Measurements from ENCODE around the gene NFKB2. TPM values are rescaled to one million over a fixed set of nuclear protein-coding genes. Genes with fewer than 3 reads are reported as not detected.

NFKB2 gene
- total RNA-seq, 1 experiment from 2014 or later: 27.6 TPM

DNA sequence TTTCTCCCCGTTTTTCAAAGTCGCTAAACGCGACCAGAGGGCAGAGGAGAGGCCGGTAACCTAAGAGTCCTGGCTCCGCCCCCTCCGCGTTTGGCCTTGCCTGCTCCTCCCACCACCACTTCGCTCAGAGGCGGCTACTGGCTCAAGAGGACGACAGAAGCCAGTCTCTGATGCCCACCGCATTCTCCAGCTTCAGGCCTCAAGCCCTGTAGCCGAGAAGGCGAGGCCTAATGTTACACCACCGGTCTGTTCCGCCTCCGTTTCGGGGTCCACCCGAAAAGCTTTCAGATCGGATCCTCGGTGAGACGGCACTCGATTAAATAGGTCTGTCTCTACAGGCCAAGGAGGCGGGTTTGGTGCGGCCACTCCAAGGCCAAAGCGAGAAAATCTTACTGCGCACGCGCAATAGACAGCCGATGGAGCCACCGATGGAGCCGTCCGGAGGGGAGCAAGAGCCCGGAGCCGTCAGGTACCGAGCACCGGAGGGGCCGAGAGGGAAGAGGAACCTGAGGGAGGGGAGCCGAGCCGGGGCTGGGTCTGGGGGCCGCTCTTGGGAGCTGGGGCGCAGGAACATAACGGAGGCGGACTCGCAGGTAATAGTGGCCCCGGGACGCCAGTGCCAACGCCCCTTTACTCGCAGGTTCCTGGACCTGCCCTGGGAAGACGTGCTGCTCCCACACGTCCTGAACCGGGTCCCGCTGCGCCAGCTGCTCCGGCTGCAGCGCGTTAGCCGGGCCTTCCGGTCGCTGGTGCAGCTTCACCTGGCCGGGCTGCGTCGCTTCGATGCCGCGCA is 25.4 kb downstream of the NFKB2 start, which contains the start of gene FBXL15 (continued):
- TF ChIP-seq, protein P1, sequence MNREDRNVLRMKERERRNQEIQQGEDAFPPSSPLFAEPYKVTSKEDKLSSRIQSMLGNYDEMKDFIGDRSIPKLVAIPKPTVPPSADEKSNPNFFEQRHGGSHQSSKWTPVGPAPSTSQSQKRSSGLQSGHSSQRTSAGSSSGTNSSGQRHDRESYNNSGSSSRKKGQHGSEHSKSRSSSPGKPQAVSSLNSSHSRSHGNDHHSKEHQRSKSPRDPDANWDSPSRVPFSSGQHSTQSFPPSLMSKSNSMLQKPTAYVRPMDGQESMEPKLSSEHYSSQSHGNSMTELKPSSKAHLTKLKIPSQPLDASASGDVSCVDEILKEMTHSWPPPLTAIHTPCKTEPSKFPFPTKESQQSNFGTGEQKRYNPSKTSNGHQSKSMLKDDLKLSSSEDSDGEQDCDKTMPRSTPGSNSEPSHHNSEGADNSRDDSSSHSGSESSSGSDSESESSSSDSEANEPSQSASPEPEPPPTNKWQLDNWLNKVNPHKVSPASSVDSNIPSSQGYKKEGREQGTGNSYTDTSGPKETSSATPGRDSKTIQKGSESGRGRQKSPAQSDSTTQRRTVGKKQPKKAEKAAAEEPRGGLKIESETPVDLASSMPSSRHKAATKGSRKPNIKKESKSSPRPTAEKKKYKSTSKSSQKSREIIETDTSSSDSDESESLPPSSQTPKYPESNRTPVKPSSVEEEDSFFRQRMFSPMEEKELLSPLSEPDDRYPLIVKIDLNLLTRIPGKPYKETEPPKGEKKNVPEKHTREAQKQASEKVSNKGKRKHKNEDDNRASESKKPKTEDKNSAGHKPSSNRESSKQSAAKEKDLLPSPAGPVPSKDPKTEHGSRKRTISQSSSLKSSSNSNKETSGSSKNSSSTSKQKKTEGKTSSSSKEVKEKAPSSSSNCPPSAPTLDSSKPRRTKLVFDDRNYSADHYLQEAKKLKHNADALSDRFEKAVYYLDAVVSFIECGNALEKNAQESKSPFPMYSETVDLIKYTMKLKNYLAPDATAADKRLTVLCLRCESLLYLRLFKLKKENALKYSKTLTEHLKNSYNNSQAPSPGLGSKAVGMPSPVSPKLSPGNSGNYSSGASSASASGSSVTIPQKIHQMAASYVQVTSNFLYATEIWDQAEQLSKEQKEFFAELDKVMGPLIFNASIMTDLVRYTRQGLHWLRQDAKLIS (CRISPR knock-in tag; IDR thresholded peaks at IDR 0.05; ENCODE audit: borderline replicate concordance): peak; percentile 66; the same call in 1 of the 2 replicates
- 0 out of 2 replicates have a peak, but pooled peaks have one; percentile 58 for TF ChIP-seq NR3C1 (CRISPR knock-in tag; conservative IDR thresholded peaks at IDR 0.05; ENCODE audit: low read depth)
- no peak for TF ChIP-seq NFE2L1 (CRISPR knock-in tag; IDR thresholded peaks at IDR 0.05)
- TF ChIP-seq, protein P2, sequence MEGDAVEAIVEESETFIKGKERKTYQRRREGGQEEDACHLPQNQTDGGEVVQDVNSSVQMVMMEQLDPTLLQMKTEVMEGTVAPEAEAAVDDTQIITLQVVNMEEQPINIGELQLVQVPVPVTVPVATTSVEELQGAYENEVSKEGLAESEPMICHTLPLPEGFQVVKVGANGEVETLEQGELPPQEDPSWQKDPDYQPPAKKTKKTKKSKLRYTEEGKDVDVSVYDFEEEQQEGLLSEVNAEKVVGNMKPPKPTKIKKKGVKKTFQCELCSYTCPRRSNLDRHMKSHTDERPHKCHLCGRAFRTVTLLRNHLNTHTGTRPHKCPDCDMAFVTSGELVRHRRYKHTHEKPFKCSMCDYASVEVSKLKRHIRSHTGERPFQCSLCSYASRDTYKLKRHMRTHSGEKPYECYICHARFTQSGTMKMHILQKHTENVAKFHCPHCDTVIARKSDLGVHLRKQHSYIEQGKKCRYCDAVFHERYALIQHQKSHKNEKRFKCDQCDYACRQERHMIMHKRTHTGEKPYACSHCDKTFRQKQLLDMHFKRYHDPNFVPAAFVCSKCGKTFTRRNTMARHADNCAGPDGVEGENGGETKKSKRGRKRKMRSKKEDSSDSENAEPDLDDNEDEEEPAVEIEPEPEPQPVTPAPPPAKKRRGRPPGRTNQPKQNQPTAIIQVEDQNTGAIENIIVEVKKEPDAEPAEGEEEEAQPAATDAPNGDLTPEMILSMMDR (IDR thresholded peaks at IDR 0.05): no peak
- TF ChIP-seq NFATC4 (CRISPR knock-in tag; IDR thresholded peaks at IDR 0.05): no peak
- TF ChIP-seq GRHL2 (CRISPR knock-in tag; IDR thresholded peaks at IDR 0.05; ENCODE audit: insufficient replicate concordance, severe bottlenecking): no peak
- no peak for TF ChIP-seq TP53 (CRISPR knock-in tag; IDR thresholded peaks at IDR 0.05)

DNA sequence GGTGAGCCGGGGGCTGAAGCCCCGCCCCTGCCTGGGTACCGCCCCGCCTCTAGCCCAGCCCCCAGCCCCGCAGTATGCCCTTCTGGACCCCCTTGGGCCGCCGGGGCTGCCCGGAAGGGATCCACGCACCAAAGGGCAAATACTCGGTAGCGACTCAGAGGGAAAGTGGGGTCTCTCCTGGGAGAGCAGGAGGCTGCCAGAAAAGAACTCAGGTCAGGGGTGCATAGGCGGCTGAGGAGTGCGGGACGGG is 25.9 kb downstream of the NFKB2 start:
- peak overlapping the region; percentile 98 for H3K4me3 Mint-ChIP-seq
- TF ChIP-seq, protein P3, sequence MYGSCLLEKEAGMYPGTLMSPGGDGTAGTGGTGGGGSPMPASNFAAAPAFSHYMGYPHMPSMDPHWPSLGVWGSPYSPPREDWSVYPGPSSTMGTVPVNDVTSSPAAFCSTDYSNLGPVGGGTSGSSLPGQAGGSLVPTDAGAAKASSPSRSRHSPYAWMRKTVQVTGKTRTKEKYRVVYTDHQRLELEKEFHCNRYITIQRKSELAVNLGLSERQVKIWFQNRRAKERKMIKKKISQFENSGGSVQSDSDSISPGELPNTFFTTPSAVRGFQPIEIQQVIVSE (CRISPR knock-in tag; IDR thresholded peaks at IDR 0.05; ENCODE audit: borderline replicate concordance): no peak
- no peak for TF ChIP-seq NR1H2 (CRISPR knock-in tag; IDR thresholded peaks at IDR 0.05)
- TF ChIP-seq ATF1 (CRISPR knock-in tag; IDR thresholded peaks at IDR 0.05): no peak
- no peak for TF ChIP-seq ESRRA (CRISPR knock-in tag; IDR thresholded peaks at IDR 0.05; ENCODE audit: borderline replicate concordance)
- TF ChIP-seq, protein P4, sequence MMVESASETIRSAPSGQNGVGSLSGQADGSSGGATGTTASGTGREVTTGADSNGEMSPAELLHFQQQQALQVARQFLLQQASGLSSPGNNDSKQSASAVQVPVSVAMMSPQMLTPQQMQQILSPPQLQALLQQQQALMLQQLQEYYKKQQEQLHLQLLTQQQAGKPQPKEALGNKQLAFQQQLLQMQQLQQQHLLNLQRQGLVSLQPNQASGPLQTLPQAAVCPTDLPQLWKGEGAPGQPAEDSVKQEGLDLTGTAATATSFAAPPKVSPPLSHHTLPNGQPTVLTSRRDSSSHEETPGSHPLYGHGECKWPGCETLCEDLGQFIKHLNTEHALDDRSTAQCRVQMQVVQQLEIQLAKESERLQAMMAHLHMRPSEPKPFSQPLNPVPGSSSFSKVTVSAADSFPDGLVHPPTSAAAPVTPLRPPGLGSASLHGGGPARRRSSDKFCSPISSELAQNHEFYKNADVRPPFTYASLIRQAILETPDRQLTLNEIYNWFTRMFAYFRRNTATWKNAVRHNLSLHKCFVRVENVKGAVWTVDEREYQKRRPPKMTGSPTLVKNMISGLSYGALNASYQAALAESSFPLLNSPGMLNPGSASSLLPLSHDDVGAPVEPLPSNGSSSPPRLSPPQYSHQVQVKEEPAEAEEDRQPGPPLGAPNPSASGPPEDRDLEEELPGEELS (CRISPR knock-in tag; IDR thresholded peaks at IDR 0.05): peak; percentile 75; the same call in 1 of the 2 replicates
- TF ChIP-seq, protein P5, sequence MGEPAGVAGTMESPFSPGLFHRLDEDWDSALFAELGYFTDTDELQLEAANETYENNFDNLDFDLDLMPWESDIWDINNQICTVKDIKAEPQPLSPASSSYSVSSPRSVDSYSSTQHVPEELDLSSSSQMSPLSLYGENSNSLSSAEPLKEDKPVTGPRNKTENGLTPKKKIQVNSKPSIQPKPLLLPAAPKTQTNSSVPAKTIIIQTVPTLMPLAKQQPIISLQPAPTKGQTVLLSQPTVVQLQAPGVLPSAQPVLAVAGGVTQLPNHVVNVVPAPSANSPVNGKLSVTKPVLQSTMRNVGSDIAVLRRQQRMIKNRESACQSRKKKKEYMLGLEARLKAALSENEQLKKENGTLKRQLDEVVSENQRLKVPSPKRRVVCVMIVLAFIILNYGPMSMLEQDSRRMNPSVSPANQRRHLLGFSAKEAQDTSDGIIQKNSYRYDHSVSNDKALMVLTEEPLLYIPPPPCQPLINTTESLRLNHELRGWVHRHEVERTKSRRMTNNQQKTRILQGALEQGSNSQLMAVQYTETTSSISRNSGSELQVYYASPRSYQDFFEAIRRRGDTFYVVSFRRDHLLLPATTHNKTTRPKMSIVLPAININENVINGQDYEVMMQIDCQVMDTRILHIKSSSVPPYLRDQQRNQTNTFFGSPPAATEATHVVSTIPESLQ (CRISPR knock-in tag; IDR thresholded peaks at IDR 0.05): no peak
- H3K9me3 Mint-ChIP-seq: no peaks in the 10 kb centered on the region

More for the DNA sequence above, 25.9 kb downstream of the NFKB2 start:
- ATAC-seq (peak; percentile 51; the same call in 1 of the 2 replicates), DNase-seq (ENCODE audit: low spot score) (no peak)
- POLR2A ChIA-PET: interaction anchor here (0.6 to 5.0 kb wide), 8 partner anchors 10 to 300 kb away, joined by 3 to 34 read pairs (median 12); partner anchors contain the start of genes C10orf95, CUEDC2 and NFKB2
- Mint-ChIP-seq H3K36me3 (peaks cover 9% of the 10 kb centered on the region; the same call in 1 of the 2 replicates), H3K27me3 (ENCODE audit: low read depth) (peaks cover 5% of the 10 kb centered on the region; the same call in 1 of the 2 replicates), H3K4me1 (peaks cover 19% of the 10 kb centered on the region), H3K27ac (peak overlapping the region; percentile 78; the same call in 1 of the 2 replicates)
- CTCF ChIA-PET: interaction anchor here (0.6 to 6.7 kb wide), 18 partner anchors 8 to 252 kb away, joined by 3 to 68 read pairs (median 24); partner anchors contain the start of genes C10orf95, CUEDC2, NFKB2 and SUFU

All from WTC11 (cell line).